ENCODE data around the gene MYO16.
"Not testable (repeated sequence)": the region's sequence is repeated elsewhere in the genome, so short reads cannot be mapped to it uniquely, and the experiment has no call there.

The MYO16 gene

DNA sequence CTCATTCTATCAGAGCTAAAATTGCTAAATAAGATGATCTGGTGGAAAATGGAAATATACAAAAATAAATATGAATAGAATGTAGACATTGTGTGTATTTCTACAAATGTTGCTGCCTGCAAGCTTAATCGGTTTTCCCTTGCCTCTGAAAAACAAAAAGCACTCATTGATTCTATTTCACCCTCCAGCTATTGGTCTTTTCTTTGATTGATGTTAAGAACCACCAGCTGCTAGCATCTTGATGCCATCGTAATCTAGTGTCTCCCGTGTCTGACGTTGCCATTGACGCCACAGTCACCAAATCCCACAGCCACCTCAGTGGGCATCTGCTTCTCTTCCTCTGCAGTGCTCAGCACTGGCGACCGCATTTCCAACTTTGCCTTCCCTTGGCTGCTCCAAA is 461.8 kb downstream of the MYO16 start:
- no peak for DNase-seq

DNA sequence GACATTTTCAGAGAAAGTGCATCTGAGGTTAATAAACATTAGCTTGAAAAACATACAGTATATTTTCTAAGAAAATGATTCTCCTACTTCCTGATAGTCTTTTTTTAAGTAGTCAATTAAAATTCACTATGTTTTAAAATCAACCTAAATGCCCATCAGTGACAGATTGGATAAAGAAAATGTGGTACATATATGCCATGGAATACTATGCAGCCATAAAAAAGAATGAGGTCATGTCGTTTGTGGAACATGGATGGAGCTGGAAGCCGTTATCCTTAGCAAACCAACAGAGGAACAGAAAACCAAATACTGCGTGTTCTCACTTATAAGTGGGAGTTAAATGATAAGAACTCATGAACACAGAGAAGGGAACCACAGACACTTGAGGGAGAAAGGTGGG is 462.8 kb downstream of the MYO16 start:
- DNase-seq, result not testable (repeated sequence)

DNA sequence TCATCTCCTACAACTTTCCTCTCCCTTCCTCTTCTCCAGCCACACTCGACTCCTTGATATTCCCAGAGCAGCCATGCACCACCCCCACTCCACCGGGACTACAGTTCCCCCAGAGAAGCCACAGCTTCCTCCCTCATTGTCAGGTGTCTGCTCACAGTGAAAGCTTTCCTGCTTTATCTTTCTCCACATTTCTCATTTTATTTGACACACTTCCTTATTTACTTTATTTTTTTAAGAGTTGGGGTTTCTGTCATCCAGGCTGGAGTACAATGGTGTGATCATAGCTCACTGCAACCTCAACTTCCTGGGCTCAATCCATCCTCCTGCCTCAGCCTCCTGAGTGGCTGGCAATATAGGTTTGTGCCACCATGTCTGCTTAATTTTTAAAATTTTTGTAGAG is 464.6 kb downstream of the MYO16 start:
- no peak for DNase-seq

DNA sequence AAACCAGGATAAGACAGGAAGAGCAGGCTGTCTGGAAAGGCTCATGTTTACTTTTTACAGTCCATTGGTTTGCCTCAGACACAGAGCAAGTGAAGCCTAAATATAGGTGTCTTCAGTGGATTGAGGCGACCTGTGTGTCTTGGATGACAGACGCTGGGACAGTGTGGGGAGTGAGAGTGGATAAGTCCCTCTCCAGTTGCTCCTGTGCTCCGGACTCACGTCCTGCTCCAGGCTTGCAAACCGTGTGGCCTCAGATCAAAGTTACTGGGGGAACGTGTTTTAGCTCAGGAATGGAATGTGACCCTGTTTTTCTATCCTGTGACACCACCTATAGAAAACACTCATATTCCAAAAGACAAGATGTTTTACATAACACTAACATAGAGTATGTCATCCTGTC is 465.7 kb downstream of the MYO16 start:
- DNase-seq, result no peak

DNA sequence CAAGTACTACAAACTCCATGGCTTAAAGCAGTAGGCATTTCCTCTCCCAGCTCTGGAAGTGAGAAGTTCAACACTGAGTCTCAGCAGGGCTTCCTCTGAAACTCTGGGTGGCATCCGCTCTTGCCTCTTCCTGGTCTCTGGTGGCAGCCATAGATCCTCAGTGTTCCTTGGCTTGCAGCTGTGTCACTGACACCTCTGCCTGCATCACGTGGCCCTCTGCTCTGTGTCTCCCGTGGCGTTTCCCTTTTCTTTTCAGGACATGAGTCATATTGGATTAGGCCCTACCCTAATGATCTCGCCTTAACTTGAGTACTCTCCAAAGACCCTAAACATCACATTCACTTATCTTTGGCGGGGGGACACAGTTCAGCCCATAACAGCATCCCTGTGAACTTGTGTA is 466.7 kb downstream of the MYO16 start:
- no peak for DNase-seq

DNA sequence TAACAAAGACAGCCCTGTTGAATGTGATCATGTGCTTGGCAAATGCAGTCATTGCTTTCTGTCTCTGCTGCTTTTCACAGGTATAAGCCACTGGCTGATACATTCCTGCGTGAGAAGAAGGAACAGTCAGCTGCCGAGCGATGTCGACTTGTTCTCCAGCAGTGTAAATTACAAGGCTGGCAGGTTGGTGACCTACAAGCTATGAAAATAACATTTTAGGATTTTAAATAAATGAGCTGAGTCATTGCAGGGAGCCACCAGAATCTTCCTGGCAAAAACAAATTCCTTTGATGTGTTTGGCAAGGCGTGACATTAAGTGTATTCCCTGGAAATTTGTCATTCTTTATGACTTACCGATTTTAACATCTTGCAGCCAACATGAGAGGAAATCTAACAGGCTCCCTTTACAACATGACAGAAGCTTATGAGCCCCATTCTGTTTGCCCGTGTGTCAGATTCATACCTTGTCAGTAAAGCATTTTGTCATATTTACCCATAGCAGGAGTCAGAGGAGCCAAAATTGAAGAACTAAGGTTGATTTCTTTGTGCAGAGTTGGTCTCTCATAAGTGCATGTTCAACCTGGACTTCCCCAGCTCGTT is 471.4 kb downstream of the MYO16 start:
- DNase-seq, result no peak

DNA sequence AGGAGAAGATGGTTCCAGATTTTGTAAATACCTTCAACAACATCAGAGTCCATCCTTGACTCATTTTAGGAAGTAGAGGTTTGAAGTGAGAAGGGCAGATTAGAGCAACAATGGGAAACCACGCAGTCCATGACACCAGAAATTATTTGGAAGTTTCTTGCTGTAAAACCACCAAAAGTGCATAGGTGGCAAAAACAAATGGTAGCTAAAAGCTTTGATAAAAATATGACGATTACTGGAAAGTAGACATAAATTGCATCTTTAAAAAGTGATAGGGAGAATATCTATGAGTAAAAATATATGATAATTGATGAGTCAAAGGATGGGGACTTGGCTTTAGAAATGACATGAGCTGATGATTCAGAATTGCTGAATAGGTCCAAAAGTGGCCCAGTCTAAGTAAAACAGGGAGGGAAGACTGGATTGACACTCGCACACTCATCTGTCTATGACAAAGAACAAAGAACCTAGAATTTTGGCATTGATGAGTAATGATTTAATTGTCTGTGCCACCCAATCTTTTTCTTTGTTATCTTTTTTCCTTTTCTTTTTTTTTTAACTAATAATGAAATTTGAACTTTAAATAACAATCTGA is 472.2 kb downstream of the MYO16 start:
- no peak for DNase-seq

DNA sequence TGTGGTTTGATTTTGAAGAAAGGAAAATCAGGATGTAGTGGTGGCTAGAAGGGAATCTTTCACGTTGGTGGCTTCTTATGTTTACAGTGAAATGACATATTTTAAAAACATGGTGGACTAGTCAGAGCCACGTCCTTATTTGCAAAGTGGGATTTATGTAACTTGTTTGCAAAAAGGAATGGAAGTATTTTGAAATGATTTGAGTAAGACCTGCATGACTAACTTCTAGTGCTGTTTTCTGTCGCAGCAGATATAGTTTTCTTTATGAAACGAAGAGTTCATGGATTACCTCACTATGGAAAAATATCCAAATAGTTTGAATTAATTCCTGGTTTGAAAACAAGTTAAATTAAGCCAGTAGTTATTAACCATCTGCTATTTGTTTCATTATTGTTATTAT is 476.5 kb downstream of the MYO16 start:
- DNase-seq, result no peak

DNA sequence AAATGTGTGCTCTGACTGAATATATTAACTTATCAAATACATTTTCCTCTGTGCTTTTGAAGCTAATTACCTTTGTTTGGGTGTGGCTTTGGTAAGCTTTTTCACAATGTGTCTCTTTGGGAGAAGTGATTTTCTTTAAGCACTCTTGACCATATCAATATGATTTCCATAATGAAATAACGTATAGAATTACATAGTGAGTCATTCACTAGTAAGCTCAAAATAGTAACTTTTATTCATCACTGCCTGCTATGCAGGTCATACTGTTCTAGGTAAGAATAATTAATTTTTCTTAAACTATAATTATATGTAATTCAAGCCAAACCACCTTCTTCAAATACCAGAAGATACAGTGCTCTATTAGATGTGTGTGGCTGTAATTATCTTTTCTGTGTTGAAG is 480.7 kb downstream of the MYO16 start:
- no peak for DNase-seq

DNA sequence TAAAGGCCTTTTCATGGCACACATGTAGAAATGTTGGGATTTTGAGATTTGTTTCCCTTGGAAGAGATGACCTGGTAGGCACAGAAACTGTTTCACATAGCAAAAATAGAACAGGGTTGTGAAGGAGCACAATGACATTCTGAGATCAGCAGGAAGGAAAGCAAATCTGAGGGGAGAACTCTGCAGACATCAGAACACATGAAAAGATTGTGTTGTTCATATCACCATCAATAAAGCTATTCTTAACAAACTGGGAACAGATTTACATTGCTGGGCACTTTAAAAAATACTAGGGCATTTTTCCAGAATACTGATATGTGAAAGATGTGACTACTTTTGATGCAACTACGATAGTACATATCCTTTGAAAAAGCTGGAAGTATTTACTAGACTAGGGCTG is 481.7 kb downstream of the MYO16 start:
- DNase-seq, result no peak

DNA sequence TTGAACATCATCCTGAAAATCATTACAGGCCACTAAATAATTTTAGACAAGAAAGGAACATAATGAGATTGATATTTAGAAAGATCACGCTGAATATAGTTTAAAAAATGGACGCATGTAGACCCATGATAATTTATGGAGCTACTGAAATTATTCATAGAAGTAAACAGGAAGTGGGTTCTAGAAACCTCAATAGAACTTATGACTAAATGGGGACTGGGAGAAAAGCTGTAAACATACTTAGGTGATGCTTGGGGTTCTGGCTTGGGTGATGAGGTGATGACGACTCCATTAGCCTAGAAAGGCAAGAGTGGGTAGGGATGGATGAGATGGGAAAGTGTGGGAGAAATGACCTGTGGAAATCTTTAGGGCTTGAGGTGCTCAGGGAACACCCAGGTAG is 484.0 kb downstream of the MYO16 start:
- DNase-seq, result no peak

DNA sequence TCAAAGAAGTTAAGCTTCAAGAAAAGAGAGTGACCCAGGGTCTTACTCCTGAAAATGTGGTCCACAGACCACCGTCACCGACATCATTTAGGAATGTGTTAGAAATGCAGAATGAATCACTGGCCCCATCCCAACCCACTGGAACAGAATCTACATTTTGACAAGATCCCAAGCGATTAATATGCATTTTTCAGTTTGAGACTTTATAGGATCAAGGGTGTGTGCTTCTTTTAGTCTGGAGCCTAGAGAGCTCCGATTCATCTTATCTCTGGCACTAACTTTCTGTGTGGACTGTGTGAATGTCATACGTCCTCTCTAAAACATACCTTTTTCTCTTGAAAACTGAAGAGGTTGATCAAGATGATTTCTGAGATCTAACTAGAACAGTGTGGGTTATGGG is 484.8 kb downstream of the MYO16 start:
- no peak for DNase-seq

DNA sequence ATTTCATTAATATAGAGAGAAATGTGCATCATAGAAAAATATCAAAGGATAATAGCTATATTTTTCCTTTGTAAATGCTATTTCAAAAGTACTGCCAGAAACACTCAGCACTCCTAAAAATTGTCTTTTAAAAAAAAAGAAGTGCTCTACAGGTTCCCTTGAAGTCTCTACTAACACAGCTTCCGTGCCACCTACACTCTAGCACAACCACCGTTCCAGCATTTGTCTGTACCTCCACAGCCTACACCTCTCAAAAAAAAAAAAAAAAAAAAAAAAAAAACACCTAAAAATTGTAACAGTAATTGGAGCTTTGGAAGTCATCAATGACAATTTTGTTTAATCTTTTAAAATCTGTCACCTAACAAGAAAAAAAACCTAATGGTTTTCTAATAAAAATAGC is 485.6 kb downstream of the MYO16 start:
- no peak for DNase-seq

DNA sequence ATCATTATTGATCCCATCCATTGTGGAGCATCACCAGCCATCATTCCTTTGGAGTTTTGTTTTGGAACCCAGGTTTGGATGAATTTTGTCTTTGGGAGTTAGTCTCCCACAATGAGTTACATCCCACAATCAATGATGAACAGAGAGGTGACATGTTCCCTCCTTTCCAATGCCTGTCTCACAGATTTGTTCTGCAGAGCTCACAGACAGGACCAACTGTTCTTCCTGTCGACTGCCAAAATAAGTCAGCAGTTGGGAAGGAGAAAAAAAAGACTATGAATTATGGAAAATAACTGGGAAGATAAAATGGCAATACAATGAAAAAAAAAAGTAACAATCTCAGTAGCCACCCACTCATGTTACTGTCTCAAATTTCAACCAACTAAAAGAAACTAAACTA is 489.1 kb downstream of the MYO16 start:
- no peak for DNase-seq

DNA sequence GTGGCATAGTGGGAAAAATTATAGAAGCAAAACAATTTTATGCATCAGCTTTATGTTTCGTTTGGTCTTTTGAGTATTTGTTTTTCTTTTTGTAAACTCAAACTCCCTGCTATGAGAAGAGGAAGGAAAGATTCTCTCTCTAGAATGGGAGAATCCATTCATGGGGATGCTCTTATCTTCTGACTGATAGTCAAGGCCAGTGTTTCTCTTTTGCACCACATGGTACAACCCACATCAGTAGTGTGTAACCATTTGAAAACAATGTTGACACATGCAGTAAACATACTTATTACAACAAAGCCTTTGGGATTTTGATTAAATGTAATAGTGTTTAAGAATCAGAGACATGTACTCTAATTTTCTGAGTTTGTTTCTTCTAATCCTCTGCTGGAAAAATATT is 490.5 kb downstream of the MYO16 start:
- DNase-seq, result no peak

DNA sequence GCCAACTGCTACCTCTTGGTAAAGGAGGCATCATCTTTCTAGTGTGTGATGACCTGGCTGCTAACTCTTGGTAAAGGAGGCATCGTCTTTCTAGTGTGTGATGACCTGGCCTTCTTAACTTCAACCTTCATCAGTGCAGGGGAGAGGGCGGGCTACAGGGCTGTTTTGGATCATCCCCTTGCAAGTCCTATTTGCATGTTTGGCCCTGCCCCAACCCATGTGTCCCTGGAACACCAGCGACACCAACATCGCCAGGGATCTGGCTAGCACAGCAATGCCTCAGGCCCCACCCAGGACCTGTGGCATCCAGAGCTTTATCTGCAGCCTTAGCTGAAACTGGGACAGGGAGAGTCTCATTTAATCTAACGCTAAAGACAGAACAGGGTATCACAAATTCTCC is 492.4 kb downstream of the MYO16 start:
- no peak for DNase-seq

DNA sequence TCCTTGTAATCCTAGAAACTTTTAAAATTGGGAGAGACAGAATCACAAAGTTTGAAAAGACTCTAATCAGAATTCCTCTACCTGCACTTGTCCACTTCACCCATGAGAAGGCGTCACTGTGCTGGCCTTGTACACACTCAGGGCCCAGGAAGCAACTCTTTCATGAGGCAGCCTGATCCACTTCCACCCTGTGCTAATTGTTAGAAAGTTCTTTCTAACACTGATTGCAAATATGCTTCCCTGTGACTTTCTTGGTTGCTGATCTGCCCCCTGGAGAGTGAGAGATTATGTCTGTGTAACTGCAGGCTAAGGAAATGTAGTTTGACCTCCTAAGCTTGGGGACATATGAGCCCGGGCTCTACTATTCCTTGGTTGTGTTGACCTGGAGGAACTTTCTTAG is 494.6 kb downstream of the MYO16 start:
- no peak for DNase-seq

DNA sequence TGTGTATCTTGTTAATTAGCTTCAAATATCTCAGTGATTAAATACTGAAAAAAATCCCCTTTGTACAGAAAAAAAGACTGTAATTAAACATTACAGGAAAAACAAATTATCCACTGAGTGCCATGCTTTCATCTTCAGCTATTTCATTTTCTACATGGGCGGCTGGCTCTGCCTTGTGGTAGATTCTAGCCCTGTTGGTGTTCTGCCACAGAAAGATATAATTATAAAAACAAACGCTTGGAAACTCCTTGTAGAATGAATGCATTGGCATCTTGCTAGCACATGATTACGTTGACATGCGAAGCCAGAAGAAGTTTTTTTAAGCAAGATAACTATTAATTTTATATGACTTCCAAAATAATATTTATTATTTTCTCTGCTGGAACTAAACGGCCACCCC is 496.8 kb downstream of the MYO16 start:
- no peak for DNase-seq

DNA sequence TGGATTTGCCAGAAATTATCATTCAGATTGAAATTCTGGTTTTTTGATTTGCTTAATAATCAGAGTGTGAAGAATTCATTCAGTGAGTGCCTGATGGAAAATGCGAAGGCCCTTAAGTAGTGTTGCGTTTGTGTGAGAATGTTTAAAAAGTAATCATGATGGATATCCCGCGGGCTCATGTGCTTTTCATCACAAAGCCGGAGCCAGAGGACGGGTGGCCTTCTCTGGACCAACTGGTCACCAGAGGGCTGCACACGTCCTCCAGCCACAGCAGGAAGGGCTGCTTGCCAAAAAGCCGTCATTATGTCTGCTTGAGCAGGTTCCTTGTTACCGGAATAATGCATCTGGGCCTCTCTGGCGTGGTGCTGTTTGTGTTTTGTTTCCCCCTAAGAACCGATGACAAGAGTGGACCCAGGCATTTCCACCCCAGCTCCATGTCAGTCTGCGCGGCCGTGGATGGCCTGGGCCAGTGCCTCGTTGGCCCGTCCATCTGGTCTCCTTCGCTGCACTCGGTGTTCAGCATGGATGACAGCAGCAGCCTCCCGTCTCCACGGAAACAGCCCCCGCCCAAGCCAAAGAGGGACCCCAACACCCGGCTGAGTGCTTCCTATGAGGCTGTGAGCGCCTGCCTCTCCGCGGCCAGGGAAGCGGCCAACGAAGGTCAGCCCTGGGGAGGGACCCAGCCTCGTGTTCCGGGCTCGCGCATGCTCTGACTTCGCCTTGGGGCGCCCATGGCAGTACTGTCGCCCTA is 497.7 kb downstream of the MYO16 start:
- no peak for DNase-seq

DNA sequence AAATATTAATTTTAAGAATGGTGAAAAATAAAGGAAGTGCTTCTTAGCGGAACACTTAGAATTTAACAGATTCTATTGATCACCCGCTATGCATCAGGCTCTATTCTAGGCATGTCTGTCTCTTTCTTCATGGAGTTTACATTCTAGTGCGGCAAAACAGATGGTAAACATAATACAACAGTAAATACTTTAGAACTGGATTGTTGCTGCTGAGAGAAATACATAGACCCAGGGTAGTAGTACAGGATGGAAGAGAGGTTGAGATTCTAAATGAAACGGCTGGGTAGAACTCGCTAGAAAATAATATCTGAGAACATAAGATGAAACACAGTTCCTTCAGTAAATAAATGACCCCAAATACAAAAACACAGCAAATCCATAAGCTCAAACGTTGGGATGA is 498.7 kb downstream of the MYO16 start:
- no peak for DNase-seq

DNA sequence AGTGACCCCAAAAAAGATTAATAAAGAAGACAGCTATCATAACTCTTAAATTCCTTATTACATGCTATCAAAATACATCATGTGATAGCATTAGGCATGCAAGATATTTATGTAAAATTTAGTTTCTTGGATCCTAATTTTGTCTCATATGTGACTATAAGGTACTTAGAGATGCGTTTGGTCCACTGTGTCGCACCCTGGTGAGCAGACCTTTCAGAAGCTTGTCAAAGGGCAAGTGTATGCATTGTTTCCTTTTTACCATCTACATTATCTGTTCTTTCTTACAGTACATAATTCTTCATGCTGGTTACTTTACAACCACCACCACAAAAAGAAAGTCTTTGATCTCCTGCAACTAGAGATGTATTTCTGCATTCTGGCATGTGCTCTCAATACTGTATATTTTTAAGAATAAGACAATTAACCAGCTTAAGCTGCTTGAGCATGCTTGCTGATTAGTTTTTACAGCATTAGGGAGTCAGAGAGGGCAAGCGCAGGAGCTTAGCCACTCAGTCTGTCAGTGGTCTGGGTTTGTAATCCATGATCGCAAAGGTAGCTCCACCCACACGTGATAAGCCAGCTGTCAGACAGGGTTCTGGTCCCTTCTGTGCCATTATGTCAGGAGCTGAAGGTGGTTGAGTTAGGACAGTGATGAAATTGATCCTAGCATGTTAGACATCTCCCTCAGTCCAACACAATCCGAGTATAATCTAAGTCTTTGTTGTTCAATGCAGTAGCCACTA is 500.9 kb downstream of the MYO16 start:
- no peak for DNase-seq

DNA sequence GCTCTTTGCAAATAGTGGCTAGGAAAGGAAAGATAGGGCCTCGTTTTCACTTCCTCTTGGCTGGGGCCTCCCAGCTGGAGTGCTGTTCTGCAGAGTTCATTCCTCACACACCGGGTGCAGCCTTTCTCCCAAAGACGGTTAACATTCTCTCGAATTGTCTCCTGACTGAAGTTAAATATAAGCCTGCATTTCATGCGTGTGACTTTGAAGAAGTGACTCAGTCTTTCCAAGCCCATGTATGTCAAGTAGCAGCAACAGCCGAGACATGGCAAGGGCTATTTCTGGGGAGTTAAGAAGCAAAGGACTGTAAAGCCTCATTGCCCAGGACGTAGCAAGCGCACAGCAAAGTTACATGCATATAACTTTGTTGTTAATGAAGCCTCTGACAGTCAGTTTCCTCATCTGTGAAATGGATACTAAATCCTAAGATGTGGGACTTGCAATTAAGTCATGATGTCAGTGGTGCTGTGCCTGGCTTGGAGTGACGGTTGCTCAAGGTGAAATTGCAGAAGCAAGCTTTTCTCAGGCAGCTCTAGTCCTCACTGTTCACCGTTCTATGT is 502.4 kb downstream of the MYO16 start:
- DNase-seq, result no peak

DNA sequence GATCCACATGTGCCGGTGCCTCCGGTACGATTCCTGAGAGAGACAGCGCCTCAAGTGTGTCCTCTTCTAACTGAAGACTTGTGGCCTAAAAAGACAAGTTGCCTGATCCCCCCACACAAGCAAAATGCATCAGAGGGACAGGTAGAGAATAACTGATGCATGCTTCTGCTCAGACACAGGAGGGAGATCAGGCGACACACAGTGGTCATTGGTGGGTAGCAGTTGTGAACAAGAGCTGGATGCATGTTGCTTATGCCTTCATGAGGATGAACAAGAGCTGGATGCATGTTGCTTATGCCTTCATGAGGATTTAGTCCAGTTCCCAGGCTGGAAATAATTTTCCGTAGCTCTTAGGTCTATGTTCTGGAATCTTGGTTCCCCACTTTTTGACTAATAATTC is 505.6 kb downstream of the MYO16 start:
- DNase-seq, result no peak

DNA sequence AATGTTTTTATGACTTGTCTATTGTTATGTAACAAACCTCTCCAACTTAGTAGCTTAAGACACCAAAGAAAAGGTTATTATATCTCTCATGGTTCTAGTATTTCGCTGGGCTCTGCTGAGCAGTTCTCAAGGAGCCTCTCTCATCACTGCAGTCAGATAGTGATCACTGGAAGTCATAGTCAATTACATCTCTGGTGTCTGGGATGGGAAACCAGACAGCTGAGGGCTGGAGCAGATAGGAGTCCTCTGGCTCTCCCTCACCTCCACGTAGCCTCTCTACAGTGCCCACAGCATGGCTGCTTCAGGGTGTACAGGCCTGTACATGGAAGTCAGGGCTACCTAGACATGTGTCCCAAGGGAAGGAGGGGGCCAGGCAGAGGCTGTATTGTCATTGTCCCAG is 507.5 kb downstream of the MYO16 start:
- DNase-seq, result no peak
